Vagina (tissue), 2 donors: ENCODE results near the gene FMN2.

Experiments used
- POLR2AphosphoS5 ChIP-seq, 2 donors: sonication (generic); formaldehyde crosslinking; IDR thresholded peaks; one replicate each; pipeline ENCODE4 v1.9.0; 2017; ENCODE audit warnings: antibody characterized with exemption in 2 of 2, mild to moderate bottlenecking in 2 of 2, low read depth in 1 of 2; ENCODE audit not compliant: insufficient read depth in 1 of 2
- TF ChIP-seq, protein P1 (sequence below), 3 experiments: fragments of 450-650 bp in 2 of 3; fragments of 200-600 bp in 1 of 3; sonication (generic) in 1 of 3; IDR thresholded peaks; one replicate each; pipeline ENCODE4 v1.5.1; 2017 to 2019; ENCODE audit warnings: antibody characterized with exemption in 3 of 3, mild to moderate bottlenecking in 2 of 3, moderate library complexity in 2 of 3

- TF ChIP-seq, protein P1, sequence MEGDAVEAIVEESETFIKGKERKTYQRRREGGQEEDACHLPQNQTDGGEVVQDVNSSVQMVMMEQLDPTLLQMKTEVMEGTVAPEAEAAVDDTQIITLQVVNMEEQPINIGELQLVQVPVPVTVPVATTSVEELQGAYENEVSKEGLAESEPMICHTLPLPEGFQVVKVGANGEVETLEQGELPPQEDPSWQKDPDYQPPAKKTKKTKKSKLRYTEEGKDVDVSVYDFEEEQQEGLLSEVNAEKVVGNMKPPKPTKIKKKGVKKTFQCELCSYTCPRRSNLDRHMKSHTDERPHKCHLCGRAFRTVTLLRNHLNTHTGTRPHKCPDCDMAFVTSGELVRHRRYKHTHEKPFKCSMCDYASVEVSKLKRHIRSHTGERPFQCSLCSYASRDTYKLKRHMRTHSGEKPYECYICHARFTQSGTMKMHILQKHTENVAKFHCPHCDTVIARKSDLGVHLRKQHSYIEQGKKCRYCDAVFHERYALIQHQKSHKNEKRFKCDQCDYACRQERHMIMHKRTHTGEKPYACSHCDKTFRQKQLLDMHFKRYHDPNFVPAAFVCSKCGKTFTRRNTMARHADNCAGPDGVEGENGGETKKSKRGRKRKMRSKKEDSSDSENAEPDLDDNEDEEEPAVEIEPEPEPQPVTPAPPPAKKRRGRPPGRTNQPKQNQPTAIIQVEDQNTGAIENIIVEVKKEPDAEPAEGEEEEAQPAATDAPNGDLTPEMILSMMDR (IDR thresholded peaks at IDR 0.05): no peak
- TF ChIP-seq POLR2AphosphoS5 (IDR thresholded peaks at IDR 0.05; ENCODE audit: insufficient read depth in 1 of 2, low read depth in 1 of 2): no peak
These were observed 416.5 kb downstream of the FMN2 start for GRCh38 chr1:240508201-240508600.
